HTR-8/SVneo (cell line): ENCODE data around the gene SLC16A2.
A peak's percentile ranks its signal among the peaks of the same experiment; 100 is the strongest.
"Not testable (repeated sequence)": the region's sequence is repeated elsewhere in the genome, so short reads cannot be mapped to it uniquely, and the experiment has no call there.

Experiments used
- DNase-seq: peaks from one replicate; pipeline ENCODE4 v3.0.0; 2011; ENCODE audit warnings: low spot score, mixed read lengths; ENCODE audit not compliant: insufficient read length
- FAIRE-seq: peaks from 2 replicates; lab custom pipeline; 2011; peaks lifted over from hg19 to GRCh38; lab: Jason Lieb, UNC

SLC16A2 gene

DNA sequence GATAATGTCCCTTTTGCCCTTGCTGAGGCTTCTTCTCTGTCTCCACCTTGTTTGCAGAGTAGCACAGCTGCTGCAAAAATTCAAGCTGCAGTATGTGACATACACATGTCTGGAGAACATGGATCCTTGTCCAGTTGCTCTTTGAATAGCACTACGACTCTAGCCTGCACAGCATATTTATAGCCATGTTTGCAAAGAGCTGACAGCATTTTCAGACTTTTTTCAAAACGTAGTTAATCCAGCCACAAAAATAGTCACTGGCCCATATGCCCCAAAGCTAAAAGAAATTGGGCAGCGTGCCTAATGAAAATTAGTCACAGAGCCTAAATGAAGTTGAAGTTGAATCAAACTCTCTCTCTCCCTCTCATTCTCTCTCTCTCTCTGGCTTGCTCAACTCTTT, 17.5 kb downstream of the SLC16A2 start:
- FAIRE-seq (peak; percentile 62), DNase-seq (no peak)

DNA sequence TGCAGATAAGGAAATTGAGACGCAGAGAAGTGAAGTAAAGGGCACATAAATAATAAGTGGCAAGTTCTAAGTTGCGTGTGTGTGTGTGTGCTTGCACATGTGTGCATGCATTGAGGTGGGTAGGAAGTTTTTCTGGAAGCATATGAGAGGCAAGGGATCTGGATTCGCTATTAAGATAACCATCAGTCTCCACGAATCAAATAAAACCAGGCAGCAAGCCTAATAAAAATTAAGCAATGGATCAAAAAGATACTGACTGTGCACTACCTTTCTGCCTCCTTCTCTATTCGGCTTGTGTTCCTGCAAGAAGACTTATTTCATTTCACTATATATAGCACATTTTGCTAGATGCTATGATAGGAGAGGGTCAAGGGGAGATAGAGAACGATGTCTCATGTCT, 23.8 kb downstream of the SLC16A2 start:
- FAIRE-seq (peak; percentile 72), DNase-seq (no peak)

DNA sequence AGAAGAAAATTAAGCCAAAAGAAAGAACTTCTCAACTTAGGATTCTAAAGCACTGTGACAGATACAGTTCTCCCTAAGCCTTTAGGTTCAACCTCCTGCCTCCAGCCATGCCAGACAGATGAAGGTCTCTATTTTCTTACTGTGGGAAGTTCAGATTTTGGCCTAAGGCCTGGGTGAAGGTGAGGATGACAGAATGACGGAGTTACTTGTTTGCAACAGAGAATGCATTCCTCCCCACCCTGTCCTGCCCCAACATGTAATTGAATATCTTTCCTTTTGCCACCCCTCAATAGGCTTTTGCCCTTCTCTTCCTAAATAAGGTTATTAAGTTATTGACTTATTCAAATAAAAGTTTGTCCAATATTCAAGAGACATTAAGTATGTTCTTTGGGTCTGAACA, 25.6 kb downstream of the SLC16A2 start:
- FAIRE-seq: no peak
- no peak for DNase-seq

DNA sequence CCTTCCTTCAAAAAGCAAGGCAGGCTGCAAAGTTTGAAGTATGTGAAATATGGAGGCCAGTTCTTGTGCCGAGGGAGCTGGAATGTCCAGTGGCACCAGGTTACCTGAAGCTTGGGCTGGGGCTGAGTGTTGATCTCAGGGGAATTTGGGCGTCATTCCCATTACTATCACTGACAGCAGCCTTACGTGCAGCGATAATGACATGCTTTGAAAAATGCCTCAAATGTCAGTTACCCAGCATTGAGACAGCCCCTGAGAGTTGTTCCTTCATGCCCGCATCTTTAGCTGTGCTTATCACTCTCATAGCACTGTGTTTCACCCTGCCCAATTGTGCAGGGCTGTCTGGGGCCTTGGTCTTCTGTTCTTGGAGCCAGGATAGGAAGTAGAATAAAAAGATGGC, 27.4 kb downstream of the SLC16A2 start:
- DNase-seq: no peak
- FAIRE-seq: no peak

DNA sequence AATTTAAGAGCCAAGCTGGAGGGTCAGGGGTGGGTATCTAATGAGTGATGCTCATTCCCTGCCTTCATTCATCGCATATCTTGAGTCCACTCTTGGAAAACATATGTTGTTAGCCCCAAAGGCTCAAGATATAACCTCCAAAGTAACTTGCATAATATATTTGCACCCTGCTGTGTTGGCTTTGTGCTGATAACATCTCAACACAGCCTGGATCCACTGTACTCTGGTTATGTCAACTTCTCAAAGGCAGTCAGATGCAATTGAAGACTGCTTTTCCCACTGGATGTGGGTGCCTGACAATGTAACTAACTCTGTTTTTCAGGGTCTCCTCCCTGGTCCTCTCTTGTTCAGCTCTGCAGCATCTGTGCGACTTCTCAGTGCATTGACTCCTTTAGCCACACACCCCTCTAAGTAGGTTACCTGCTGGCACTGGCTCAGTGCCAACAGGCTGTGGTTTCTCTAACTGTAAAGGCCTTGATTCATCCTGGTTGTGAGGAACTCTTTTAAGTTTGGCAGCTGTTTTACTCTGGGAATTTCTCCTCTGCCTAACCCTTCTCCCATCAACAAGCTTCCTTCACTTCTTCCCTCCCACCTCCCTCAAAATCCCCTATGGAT, 28.1 kb downstream of the SLC16A2 start:
- DNase-seq (no peak), FAIRE-seq (peak; percentile 71)

DNA sequence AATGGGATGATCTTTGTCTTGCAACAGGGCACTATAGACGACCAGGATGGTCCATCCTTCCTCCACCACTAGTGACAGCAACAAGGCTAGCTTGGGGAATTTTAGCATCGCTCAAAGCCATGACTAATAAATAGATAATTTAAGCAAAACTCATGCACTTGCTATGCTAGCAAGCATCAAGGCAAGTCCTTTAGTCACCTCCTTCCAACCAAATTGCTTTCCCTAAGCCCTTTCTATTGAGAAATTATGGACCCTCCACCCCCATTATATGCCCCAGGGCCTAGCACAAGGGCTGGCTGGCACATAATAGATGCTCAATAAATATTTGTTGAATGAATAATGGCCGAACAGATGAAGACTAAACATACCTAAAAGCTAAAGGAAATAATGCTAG, 28.6 kb downstream of the SLC16A2 start:
- no peak for DNase-seq
- no peak for FAIRE-seq

DNA sequence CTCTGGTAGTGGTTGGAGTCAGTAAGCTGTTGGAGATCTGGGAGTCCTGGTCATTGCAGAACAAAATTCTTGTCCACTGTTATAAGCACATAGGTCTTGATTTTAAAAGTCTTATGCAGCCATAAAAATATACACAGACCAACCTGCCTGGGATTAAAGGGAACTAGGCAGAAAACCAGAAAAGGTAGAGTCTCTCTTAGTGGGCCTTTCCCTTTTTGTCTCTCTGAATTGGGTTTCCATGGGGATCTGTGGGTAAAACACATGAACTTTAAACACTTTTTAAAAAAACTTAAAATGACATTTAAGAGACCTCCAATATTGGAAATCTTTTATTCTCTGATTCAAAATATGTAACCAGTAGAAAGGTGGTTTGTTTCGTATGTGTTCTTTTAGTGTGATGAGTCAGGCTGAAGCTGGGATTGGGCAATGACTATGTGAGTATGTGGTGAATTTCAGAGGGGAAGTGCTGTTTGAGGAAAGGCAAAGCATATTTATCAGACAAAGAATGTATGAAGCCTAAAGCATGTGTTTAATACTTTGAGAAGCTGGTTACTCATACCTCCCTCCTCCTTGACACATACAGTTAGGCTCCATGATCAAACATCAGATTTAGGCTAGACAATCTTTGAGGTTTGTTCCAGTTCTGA, 29.6 kb downstream of the SLC16A2 start:
- FAIRE-seq (peak; percentile 93), DNase-seq (peak; percentile 78)

DNA sequence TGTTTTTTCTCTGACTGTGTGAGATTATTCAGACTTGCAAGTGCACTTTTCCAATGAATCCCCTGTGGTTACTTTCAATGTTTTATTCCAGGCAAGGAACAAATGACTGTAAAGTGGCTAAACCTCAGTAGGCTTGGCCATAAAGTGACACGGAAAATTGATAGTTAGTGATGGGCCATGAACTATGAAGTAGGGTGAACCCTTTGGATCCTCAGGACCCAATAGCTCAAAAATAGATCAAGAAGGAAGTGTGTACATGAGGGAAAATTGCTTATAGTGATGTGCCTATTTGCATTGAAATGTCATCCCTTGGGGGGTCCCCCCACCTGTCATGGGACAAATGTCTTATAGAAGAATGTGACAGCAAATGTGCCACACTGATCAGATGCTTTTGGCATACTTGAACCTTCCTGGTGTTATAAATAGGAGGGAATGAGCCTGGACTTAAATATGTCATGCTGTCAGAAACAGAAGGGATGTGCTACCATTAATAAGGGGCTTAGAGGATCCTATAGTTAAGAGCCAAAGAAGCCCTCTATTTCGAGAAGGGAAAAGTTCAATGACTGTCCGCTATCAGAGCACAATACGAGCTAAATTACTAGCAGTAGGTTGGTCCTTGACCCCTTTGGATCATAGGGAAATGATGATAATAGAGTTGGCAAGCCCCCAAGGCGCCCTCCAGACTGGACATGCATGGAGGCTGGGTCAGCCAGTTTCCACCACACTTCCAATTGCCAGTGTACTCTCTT, 30.3 kb downstream of the SLC16A2 start:
- no peak for FAIRE-seq
- no peak for DNase-seq

DNA sequence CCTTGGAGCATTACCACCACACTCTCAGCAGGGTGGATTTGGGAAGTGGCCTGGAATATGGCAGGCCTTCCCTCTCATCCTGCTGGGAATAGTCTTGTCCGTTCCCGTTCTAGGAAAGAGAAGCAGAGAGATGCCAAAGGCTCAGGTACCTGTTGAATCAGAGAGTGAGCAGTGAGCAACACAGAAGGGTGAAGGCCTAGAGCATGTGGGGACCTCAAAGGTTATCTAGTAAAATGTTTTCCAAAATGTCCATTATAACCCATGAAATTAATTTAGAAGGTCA, 30.8 kb downstream of the SLC16A2 start:
- no peak for FAIRE-seq
- no peak for DNase-seq

DNA sequence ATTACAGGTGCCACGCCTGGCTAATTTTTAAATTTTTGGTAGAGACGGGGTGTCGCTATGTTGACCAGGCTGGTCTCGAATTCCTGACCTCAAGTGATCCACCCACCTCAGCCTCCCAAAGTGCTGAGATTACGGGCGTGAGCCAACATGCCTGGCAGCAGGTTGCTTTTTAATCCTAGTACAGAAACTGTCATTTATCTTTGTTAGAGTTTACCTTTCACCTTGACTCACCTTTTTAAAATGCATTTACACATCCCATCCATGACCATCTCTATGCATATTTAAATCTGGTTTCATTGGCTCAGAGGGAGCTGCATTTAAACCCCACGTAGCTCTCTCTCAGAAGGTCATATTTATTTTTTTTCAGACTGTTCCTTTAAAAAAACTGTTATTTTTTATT, 31.9 kb downstream of the SLC16A2 start:
- no peak for DNase-seq
- no peak for FAIRE-seq

DNA sequence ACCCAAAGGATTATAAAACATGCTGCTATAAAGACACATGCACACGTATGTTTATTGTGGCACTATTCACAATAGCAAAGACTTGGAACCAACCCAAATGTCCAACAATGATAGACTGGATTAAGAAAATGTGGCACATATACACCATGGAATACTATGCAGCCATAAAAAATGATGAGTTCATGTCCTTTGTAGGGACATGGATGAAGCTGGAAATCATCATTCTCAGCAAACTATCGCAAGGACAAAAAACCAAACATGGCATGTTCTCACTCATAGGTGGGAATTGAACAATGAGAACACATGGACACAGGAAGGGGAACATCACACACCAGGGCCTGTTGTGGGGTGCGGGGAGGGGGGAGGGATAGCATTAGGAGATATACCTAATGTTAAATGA, 32.9 kb downstream of the SLC16A2 start:
- not testable (repeated sequence) for DNase-seq, FAIRE-seq

DNA sequence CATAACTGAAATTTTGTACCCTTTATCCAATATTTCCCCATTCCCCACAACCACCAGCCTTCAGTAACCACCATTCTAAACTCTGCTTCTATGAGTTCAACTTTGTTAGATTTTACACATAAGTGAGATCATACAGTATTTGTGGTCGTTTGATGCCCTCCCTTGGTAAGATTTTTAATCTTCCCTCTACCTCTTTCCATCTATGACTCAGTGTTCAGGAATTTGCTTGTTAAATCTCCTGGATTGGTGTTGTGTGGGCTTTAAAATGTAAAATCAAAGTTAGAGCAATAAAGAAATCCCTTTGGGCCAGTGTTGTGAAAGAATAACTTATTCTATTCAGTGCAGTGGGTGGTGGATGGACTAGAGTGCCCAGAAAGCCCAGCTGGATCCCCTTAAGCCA, 37.4 kb downstream of the SLC16A2 start:
- FAIRE-seq (peak; percentile 48), DNase-seq (peak; percentile 70)

DNA sequence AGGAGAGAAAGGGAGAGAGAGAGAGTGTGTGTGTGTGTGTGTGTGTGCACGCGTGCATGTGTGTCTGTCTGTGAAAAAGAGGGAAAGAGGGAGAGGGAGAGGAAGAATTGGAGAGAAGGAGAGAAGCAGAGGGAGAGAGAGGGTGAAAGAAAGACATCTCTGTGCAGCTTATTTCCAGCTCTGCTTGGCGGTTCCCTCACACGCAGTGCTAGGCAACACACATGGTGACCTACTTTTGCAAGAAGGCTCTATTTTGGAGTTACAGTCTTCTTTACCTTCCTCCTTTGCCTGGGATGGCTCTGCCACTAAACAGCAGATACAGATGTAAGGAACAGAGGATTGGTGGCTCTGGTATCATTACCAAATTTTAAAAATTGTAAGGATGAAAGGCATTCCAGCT, 40.1 kb downstream of the SLC16A2 start:
- FAIRE-seq (peak; percentile 26), DNase-seq (no peak)

DNA sequence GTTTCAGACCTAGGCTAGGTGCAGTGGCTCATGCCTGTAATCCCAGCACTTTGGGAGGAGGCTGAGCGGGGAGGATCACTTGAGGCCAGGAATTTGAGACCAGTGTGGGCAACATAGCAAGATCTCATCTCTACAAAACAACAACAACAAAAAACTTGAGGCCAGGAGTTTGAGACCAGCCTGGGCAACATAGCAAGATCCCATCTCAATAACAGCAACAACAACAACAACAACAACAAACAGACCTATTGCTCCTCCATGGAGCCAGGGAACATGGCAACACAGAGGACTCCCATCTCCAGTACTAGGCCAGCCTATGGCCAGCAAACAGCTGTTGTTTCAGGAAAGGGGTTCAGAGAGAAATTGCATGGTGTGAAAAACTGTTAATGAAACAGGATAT, 43.4 kb downstream of the SLC16A2 start:
- FAIRE-seq (no peak), DNase-seq (no peak)

DNA sequence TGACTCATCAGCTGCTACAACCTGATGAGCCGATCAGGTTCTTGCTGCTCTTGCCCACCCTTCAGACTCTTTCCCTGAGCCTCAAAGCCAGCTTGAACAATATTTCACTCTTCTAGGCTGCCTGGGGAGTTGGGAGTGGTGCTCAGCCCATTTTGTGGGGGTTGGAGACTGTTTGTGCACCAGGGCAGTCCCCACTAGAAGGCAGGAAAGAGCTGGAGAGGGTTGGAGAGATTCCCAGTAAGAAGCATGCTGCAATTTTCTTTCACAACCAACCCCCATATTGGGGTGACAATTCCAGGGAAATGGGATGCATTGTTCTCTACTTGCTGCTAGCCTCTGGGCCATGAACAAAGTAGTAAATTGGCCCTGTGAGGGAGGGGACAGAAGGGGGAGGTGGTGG, 44.1 kb downstream of the SLC16A2 start:
- FAIRE-seq (no peak), DNase-seq (no peak)

DNA sequence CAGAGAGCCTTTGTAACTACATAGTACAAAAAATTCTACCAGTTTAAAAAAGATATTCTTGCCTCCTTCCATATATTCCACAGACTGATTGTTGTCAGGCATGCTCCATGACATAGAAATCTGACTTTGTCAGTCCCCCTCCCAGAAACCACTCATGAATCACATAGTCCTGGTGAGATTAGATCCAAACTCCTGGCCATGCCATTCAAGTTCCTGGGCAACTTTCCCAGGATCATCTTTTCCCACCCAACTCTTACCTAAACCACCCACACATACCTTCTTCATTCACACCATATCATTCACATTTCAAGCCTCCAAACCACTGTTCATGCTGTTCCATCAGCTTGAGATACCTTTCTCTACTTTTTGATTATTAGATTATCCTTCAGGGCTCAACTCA, 46.4 kb downstream of the SLC16A2 start:
- FAIRE-seq (no peak), DNase-seq (no peak)

DNA sequence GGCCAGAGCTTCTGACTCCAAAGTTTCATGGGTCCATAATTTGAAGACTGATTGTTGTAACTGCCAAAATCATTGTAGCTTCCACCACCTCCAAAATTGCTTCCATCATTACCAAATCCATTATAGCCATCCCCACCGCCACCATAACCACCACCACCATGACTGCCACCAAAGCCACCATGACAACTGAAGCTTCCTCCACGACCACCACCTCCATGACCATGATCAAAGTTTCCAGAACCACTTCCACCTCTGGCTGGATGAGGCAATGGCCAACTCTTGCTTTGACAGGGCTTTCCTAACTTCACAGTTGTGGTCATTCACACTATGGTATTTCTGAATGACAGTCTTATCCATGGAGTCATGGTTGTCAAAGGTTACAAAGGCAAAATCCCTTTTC, 51.8 kb downstream of the SLC16A2 start:
- DNase-seq: not testable (repeated sequence)
- FAIRE-seq: peak; percentile 4

DNA sequence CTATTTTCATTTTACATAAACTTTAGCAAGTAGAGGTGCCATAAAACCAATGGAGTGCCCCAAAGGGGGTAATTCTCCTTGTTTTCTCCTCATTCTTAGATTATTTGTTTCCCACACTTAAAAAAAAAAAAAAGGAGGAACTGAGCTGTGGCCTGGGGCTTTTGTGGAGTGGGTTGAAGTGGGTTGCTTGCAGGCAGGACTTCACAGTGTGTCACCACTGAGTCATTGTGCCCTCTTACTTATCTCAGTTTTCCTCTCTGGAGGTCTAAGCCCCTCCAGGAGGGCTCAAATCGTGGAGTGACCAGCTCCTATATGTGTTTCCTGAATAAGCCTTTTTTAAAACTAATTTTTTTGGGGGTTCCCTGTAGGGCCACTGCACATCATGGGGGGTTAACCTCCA, 69.0 kb downstream of the SLC16A2 start:
- no peak for FAIRE-seq
- no peak for DNase-seq

DNA sequence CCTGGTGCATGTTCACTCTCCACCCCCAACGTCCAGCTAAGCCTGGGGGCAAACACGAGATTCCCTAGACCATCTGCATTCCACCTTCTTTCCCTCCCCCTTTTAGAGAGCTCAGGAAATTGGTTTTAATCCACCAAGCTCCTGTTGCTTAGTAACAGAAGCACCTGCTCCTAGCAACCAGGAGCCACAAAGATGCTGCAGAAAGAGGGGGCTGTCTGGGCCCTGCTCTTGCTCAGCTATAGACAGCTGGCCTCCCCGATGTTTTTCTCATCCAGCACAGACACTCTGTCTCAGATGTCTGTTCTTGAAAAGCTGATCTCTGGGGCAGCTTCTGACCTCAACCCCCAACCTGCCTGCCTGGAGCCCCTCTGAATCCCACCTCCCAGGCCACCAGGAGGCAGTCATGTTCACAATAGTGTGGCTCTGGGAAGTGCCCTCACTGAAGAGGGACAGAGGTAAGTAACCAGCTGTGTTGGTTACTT, 71.5 kb downstream of the SLC16A2 start:
- no peak for DNase-seq
- no peak for FAIRE-seq

DNA sequence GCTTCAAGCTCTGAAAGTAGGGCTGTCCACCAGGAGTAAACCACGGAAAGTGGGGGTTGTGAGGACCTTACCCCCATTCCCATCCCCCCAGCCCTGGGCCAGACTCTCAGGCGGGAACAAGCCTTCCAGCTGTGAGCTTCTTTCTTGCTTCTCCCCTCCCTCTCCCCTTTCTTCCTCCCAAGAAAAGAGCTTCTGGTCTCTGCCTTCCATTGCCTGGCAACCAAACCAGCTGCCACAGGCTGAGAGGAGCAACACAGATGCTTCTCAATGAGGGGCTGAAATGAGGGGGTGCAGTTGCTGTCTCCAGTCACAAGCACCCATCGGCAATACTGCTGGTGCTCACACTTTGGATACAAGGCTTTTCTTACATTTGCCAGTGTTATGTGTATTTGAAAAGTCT, 72.5 kb downstream of the SLC16A2 start:
- FAIRE-seq: no peak
- no peak for DNase-seq

DNA sequence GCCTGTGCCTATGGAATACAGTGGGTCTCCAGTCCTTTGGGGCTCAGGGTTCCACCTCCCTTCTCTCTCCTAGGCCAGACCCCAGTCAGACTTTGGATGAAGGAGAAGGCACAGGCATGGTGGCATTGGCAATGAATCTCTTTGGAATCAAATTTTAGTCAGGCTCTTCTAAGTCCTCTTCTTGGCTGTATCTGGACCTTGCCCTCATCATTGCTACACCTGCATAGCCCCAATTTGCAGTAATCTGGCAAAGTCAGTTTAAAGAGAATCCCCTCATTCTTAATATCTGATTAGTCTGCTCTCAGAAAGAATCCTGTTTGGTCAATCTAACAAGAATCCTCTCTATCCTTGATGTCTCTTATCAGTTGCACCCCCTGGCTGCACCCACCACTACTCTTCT, 77.6 kb downstream of the SLC16A2 start:
- FAIRE-seq: no peak

DNA sequence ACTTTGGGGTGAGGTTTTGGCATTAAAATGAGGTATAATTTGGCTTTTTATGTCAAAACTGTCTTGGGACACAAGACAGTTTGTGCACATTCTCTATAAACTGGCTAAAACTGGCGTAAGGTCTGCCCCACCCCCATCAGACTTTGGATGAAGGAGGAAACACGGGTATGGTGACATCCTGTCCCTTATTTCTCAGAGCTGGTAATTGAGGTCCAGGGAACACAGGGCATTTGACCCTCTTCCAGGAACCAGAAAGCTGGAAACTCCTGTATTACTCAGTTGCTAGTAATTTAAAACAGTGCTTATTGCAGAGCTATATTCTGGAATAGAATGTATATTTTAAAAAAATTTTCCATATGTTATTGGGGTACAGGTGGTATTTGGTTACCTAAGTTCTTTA, 78.8 kb downstream of the SLC16A2 start:
- no peak for DNase-seq
- FAIRE-seq: no peak

More for the DNA sequence above, 77.6 kb downstream of the SLC16A2 start:
- no peak for DNase-seq
